HG03469 (cell line): Measurements from ENCODE around the gene TLCD1.

Experiments used
- ATAC-seq: cut with Tn5 transposase; IDR thresholded peaks from one replicate; pipeline ENCODE4 v1.9.1; 2021; ENCODE audit warnings: mild to moderate bottlenecking, moderate library complexity, moderate number of reproducible peaks; ENCODE audit not compliant: unreplicated experiment

The TLCD1 gene

DNA sequence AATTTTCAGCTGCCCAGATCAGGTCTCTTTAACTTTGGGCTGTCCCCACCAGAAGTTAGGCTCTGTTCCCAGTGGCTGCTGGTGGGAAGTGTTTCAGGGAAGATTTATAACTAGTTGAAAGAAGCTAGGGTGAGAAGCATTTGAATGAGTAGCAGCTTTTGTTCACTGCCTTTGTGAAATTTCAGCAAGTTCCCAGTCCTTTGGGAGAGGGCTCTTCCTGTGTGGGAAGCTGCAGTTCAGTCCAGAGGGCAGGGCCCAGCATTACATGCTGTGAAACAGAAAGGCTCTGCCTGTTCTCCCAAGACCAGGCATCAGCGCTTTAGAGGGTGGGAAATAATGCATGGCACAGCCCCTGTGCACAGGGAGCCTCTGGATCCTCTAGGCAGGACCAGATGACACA, 32.2 kb downstream of the TLCD1 start:
- ATAC-seq, result no peak

DNA sequence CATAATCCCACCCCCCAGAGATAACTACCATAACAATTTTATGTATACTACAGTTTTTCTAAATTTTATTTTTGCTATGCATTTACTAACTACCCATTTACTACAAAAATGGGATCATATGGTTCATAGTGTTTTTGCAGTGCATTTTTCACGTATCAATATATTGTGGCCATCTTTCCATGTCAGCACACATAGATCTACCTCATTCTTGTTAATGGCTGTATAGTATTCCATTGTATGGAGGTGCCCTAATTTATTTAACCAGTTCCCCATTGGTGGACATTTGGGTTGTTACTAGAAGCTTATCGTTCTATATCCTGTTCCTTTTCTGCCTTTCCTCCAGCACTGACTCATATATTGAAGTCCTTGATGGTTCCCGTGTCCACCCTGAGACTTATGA, 37.0 kb downstream of the TLCD1 start:
- ATAC-seq, result no peak

DNA sequence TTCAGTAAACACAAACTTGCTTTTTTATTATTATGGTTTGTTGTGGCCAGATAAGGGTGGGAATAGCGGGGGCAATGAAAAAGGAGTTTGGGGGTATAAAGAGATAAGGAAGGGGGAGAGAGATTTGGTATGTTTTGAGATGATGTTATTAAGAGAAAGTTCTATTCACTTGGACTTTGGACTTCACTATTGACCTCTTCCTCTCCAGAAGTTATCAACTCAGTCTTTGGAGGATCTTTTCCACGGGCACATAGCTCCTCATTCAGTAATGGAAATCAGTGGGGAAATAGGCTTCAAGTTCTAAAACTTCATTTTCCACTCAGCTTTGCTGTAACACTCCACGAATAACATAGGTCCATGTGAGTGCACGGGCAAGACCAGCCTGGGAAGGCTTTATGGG, 37.6 kb downstream of the TLCD1 start:
- no peak for ATAC-seq

DNA sequence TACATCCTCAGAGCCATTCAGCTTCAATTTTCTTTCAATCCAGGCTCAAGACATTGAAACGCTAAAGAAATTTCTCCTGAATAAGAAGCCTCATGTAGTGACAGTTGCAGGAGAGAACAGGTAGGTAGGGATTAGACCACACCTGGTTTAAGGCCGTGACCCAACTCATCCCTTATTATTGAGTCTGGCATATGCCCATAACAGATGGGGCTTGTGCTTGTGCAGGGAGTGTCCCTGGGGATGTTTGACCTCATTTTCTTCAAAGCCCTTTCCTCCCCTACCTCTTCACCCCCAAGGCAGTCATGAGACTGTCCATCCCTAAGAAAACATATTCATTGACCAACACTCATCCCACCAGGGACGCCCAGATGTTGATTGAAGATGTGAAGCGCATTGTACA, 39.7 kb downstream of the TLCD1 start:
- ATAC-seq, result no peak

DNA sequence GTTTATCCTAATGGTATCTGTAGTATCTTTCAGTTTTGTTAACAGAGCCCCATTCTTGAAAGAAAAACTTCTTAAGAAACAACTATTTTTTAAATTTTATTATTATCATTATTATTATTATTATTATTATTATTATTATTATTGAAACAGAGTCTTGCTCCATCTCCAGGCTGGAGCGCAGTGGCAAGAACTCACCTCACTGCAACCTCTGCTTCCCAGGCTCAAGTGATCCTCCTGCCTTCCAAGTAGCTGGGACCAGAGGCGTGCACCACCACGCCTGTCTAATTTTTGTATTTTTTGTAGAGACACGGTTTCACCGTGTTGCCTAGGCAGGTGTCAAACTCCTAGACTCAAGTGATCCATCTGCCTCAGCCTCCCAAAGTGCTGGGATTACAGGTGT, 40.7 kb downstream of the TLCD1 start:
- ATAC-seq, result no peak

DNA sequence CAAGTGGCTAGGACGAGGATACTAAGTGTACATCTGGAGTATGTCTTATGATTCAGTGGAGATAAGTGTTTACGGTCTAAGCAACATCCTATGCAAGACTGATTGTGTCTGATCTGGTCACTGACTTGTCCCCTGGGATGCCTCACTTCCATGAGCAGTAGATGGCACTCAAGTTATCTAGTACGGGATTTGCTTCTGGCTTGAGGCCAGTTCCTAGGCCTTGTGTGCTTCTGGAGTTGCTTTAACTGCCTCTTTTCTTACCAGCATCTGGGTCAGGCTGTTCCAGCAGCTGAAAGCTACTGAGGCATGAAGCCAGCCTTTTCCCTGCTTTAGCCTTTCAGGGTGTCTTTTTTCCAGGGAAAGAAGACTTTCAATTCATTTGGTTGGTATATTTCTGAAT, 41.1 kb downstream of the TLCD1 start:
- ATAC-seq, result no peak

DNA sequence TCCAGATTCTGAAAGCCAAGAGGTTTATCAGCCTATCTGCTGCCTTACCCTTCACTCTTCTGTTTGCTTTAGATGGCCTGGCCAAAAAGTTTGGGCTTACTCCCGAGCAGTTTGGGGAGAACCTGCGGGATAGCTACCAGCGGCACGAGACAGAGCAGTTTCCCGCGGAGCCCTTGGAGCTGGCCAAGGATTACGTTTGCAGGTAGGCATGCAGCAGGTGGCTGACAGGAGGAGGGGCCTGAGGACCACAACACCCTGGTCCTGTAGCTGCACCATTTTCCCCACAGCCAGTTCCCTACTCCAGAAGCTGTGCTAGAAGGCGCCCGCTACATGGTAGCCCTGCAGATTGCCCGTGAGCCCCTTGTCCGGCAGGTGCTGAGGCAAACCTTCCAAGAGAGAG, 43.4 kb downstream of the TLCD1 start:
- no peak for ATAC-seq

DNA sequence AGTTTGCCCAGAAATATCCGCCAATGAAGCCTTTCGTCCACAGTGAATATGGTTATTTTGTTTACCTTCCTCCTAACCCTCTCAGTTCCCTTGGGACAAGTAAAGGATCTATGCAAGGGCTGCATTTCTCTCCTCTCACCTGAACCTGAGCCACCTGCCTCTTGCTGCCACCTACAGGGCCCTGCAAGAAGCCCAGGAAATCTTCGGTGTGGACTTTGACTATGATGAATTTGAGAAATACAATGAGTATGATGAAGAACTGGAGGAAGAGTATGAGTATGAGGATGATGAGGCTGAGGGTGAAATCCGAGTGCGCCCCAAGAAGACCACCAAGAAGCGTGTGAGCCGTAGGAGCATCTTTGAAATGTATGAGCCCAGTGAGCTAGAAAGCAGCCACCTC, 50.1 kb downstream of the TLCD1 start:
- ATAC-seq, result no peak

DNA sequence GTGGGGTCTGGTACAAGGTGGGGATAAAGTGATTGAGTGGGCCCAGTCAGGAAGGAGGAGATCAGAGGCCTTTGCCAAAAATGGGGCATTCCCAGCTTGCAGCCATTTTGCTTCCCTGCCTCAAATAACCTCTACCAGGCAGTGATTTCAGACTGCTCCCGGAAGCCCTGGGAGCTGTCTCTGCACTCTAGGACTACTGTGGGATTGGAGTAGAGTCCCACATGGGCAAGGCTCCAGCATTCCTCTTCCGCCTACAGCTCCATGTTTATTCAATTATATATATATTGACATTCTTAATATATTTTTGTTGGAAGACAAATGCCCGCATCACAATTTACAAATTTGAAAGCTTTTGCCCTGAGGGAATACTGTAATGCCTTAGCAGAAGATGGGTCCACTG, 50.5 kb downstream of the TLCD1 start:
- no peak for ATAC-seq
